Dedifferentiated amniotic fluid mesenchymal stem cell (primary cell): ENCODE data around the gene TRIM67.
"Not testable (repeated sequence)": the region's sequence is repeated elsewhere in the genome, so short reads cannot be mapped to it uniquely, and the experiment has no call there.

Experiments used
- DNase-seq: peaks from one replicate; pipeline ENCODE4 v3.0.0-alpha.2; 2016; ENCODE audit errors: extremely low spot score

The TRIM67 gene

DNA sequence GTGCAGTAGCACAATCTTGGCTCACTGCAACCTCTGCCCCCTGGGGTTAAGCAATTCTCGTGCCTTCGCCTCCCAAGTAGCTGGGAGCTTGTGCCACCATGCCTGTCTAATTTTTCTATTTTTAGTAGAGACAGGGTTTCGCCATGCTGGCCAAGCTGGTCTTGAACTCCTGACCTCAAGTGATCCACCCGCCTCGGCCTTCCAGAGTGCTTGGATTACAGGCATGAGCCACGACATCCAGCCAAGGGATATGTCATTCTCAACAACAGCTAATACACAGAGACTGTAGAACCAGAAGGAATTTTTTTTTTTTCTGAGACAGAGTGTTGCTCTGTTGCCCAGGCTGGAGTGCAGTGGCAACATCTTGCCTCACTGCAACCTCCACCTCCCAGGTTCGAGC is 3.7 kb upstream of the TRIM67 start:
- DNase-seq: not testable (repeated sequence)

DNA sequence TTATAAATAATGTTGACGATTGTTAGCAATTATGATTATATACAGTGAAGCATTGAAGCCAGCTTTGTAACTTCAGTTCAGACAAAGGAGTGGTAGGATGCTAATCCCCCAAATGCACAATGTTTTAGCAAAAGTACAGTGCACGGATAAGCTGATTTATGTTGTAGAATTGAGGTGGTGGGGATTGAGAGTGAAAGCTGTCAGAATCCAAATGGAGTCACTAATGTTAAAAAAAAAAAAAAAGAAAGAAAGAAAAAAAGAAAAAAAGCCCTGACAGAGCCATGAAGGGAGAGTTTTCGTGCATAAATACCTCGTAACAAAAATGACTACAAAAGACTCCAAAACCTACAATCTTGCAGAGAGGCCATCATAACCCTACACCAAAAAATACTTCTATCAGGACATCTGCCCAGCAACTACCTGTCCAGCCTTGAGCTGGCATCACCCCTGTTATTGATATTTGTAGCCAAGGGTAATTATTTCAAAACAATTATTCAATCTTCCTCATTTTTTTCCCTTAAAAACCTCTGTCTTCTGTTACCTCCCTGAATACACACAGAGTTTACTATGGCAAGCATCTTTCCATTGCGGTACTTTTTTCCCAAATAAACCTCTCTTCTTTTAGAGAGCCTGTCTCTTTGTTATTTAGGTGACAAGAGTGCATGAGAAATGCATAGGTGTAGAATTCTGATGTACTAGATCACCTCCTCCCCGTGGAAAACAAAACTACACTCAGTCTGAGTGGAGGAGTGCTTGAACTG is 2.5 kb upstream of the TRIM67 start:
- DNase-seq: no peak

DNA sequence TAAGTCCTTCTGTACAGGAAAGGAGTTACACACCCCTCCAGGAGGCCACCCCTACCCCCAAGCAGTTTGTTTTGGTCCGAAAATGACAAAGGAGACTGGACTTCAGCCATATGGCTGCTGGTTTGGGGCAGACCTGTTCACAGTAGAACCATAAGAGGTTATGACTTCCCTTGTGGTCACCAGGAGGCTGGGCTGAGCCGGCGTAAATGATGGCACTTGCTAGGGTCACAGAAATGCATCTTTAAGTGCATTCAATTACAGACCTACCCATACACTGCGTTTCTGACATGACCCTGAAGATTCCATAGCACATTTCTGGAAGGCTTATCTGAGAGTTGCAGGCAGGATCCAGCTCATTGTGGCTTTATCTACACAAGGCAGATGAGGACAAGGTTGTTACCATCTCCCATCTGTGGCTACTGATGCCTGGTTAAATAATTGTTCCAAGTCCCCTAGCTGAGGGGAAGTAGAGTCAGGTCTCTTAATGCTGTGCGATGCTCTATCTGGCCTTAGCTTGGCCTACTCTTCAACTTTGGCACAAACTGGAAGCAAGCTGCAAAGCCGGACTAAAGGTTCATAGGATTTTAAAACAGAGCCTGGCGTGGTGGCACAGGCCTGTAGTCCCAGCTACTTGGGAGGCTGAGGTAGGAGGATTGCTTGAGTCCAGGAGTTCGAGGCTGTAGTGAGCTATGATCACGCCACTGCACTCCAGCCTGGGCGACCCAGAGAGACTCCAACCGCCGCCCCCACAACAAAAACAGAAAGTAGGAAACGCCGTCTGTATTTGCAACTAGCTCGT is 1.7 kb upstream of the TRIM67 start:
- DNase-seq: no peak

DNA sequence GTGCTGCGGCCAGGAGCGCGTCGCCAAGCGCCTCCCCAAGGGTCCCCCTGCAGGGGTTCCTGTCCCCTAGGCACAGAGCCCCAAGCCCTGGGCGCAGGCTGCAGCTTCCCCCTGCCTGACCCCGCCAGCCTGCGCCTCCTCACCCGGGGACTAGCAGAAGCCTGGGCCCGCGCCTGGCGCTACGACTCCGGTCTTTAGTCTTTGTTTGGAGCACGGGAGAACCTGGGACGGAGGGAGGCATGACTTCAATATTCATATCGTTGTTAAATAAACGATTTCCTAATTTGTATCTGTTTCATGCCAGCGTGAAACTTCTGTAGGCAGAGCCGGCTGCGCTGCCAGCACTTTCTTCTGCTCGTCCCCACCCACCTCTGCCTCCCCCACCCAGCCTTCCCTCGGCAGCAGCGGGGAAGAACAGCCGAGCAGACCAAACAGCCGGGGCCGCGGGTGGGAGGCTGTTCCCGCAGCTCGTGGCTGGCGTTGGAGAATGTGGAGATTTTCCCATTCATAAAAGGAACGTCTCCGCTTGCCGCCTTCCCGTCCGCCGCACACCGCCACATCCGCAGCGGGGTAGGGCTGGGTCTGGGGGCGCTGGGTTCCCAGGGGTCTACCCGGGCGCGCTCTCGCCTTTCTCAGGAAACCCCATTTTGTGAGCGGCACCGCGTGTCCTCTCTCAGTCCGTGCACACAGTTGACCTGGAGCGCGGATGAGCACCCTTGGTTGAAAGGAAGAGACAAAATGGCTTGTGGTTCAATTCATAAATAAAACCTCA is 777 bp upstream of the TRIM67 start:
- no peak for DNase-seq

DNA sequence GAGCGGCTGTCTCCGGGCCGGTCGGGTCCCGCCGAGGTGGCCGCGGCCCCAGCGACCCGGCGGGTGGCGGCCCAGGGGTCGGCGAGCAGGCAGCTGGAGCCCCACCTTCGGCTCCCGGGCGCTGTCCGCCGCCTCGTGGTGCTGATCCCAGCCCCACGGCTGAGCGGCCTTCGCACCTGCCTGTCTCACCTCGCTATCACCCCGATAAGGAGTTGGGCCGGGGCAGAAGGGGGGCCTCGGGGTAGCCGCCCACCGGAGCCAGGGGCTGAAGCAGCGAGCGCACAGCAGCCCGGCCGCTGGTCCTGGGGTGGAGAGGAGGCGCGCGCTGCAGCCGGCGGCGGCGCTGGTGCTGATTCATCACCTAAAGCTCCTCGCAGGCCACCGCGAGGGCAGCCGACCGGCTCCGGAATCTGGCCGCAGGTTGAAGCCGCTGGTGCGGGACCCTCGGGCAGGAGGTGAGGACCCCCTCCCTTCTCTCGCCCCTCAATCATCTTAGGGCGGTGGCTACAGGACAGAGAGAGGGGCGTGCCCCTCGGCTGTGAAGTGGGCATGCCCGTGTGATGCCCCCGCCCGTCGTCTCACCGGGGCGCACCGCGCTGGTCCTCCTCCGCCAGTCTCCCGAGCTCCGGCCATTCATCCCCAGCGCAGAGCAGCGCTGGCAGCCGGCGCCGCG is 575 bp downstream of the TRIM67 start:
- no peak for DNase-seq

DNA sequence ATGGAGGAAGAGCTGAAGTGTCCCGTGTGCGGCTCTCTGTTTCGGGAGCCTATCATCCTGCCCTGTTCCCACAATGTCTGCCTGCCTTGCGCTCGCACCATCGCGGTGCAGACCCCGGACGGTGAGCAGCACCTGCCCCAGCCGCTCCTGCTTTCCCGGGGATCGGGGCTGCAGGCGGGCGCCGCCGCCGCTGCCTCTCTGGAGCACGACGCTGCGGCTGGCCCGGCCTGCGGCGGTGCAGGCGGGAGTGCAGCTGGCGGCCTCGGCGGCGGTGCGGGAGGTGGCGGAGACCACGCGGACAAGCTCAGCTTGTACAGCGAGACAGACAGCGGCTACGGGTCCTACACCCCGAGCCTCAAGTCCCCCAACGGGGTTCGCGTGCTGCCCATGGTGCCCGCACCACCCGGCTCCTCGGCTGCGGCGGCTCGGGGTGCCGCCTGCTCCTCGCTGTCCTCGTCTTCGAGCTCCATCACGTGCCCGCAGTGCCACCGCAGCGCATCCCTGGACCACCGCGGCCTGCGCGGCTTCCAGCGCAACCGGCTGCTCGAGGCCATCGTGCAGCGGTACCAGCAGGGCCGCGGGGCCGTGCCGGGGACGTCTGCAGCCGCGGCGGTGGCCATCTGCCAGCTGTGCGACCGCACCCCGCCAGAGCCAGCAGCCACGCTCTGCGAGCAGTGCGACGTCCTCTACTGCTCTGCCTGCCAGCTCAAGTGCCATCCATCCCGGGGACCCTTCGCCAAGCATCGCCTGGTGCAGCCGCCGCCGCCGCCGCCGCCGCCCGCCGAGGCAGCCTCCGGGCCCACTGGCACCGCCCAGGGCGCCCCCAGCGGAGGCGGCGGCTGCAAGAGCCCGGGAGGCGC is 1.3 kb downstream of the TRIM67 start:
- DNase-seq: no peak

DNA sequence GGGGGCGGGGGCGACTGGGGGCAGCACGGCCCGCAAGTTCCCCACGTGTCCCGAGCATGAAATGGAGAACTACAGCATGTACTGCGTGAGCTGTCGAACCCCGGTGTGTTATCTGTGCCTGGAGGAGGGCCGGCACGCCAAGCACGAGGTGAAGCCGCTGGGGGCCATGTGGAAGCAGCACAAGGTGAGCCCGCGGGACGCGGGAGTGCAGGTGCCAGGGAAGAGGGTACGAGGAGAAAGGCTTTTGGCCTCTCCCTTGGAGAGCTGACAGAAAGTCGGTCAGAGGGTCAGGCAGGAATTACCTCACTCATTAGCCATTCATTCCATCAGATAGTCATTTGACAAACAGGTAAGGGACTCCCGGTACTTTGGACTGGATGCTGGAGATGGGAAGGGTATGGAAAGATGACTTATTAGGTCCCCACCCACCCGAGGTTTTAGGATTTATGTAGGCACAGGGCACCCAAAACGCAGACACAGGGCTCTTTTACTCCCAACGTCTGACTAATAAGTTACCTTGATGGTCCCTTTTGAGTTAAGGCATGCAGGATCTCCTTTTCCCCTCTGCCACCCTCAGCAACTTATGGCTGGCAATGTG is 2.1 kb downstream of the TRIM67 start:
- no peak for DNase-seq

DNA sequence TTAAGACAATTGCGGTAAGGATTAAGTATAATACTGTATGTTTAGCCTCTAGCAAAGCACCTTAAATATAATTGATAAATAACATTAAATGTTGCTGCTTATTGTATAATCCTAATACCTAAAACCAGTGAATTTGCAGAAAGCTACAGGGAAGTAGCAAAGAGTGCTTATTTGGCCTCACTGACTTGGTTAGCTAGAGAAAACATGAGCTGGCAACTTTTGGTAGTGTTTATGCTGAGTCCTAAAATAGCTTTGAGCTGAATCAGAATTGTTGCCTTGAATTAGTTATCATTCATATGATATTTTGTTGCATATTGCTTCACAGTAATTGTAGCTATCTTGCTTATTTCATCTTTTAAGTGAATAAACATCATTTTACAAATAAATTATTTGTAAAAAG is 3.5 kb downstream of the TRIM67 start:
- peak; percentile 58 for DNase-seq

DNA sequence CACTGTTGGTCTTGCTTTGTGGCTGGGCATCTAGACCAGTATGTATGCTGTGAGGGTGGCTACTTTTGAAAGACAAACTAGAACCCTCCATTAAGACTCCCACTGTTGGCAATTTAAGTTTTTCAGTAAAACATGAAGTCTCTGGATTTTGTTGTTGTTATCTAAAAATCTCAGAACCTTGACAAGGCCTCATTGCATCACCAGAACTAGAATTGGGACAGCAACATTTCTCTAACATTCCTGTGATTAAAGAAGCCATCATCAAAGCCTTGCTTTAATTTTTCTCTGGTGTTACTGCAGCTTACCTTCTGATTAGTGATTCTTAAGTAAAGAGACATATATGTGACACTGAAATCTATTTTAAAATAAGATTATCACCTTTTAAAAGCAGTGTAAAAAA is 4.5 kb downstream of the TRIM67 start:
- DNase-seq: no peak

DNA sequence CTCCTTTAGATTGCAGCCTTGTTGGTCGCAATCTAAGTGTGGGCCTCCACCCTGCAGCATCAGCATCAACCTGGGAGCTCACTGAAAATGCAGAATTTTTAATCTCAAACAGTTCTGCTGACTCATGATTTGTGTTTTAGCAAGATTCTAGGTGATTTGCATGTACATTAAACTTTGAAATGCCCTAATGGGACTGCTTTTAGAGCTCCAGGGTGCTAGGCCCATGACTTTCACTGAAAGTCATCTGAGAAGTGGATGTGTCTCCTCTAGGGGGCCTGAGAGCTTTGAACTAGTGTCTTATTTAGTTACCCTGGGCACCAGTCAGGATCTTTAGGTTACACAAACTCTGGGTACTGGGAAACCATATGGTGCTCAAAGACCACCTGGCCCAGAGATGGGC is 9.0 kb downstream of the TRIM67 start:
- no peak for DNase-seq

DNA sequence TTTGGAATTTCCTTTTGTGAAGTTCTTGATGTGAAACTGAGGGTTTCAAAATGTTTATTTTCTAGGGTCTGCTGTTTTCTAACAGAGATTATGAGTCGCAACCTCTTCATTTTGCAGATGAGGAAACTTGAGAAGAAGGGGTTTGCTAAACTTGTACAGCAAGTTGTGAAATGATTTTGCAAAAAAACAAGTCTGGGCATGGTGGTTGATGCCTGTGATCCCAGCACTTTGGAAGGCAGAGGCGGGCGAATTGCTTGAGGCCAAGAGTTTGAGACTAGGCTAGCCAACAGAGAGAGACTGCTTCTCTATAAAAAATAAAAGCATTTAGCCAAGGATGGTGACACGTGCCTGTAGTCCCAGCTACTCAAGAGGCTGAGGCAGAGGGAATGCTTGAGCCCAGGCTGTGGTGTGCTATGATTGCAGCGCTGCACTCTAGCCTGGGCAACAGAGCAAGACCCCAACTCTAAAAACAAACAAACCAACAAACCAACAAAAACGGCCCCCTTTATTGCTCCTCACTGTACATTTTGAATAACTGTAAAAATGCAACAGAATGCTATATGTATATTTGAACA is 9.9 kb downstream of the TRIM67 start:
- no peak for DNase-seq

DNA sequence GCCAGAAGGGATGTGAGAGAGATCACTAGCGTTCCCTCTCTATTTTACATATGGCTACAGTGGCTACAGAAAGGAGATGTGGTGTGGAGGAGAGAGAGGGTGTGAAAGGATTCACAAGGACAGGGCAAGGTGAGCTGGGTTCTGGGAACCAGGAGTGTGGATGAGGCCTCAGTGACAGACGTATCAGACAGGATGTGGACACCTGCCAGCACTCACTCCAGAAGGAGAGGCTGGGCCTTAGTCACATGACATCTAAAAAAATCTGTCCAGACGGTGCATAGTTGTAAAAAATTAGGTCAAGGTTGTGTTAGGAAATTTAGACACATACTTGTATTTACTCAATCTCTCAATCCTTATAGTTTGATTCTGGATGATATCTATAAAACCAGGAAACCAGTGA is 10.6 kb downstream of the TRIM67 start:
- DNase-seq: no peak

DNA sequence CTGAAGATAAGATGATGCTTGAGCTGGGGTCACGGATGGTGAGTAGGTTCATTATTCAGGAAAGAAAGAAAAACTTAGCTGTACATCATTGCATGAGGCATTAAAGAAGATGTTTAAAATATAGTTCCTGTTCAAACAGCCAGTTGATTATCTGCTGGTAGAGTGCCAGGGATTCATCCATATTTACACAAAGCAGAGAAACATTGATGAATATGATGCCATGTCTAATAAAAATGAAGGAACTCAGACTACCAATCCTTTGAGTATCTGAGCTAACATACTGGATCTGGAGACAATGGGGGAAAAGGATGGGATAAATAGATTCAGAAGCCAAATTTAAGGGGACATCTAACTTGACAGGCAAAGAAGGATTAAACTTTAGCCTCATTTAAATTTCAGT is 14.6 kb downstream of the TRIM67 start:
- no peak for DNase-seq

DNA sequence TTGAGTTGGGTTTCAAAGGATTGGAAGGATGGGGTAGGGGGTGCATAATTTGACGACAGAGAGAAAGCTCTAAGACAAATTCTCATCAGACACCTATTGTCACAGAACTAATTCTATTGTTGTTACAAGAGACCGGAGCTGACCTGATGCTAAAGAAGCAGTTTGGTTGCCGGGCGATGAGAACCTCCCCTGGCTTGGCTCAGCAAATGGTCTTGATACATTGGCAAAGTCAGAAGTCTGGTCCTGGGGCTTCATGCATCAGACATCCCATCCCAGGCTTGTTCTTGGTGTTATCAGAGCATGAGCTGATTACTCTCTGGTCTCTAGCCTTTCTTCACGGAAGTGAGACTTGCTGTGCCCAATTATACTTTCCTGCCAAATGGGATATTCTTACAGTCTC is 15.4 kb downstream of the TRIM67 start:
- DNase-seq: no peak

DNA sequence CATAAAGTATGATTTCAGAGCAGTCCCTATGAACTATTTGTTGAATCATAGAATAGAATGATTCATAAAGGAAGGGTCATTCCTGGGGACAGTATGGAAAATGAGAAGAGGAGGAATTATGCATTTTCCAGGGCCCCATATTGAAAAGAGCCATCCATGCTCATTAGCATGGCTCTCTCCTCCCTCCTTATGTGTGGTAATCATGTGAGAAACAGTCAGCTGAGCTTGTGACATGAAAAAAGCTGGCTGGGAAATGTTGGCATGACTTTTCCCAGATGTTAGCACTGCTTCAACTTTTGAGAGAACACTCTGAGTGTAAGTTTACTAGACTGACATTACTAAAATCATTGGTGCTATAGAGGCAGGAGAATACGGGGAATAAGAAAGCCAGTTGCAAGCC is 16.1 kb downstream of the TRIM67 start:
- DNase-seq: no peak

DNA sequence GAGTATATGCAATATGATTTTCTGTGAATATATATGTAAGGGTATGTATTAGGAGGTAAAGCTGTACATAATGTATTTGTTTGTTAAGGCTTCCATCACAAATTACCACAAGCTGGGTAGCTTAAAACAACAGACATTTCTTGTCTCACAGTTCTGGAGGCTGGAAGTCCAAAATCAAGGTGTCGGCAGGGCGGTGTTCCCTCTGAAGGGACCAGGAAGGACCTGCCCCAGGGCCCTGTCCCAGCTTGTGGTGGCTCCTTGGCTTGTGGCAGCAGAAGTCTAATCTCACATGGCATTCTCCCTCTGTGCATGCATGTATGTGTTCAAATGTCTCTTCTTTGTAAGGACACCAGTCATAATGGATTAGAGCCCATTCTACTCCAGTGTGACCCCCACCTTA is 17.1 kb downstream of the TRIM67 start:
- no peak for DNase-seq

DNA sequence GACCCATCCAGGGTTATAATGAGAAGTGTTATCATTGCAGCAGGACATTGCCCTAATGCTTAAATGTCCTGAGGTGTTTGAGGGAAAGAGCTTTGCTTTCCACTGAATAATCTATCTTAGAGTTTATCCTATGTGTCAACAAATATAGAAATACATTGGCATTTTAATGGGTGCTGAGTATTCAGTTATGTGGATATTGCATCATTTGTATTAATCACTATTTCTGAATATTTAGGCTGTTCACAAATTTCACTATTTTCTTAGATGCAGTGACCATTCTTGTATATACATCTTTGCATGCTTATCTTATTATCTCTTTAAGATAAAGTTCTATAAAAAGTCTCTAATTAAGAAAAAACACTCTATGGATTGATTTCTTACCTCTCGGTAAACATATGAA is 18.2 kb downstream of the TRIM67 start:
- no peak for DNase-seq

DNA sequence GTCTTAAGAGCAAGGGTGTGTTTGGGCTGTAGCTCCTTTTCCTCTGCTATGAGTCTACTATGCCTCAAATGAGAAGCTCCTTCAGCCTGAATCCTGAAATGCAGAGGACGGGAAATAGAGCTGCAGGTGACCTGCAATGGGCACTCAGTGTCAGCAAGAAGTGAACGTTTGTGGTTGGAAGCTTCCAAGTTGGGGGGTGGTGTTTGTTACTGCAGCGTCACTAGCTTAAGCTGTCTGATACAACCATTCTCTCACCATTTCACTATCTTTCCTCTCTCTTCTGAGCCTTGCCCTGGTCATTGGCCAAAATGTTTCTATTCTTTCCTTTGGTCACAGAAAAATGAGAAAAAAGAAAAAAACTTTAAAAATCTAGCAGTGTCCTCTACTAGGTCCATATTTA is 19.4 kb downstream of the TRIM67 start:
- no peak for DNase-seq

DNA sequence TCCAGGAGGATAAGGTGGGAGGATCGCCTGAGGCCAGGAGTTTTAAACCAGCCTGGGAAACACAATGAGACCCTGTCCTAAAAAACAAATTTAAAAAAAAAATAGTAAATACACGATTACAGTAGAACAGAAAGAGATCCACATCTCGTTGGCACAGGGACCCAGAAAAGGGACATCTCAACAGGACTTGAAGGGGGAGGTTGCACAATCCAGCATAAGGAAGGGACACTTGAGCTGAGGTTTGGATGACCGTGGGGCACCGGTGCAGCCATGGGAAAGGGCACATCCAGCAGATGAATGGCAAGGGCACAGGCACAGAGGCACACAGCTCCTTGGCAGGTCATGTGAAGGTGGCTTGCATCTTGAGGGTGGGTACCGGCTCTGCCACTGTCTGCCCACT is 20.5 kb downstream of the TRIM67 start:
- DNase-seq: no peak
